BLaER1 (cell line): ENCODE results near the gene NCBP2.

Experiments
- H3K27ac ChIP-seq: shearing (Covaris generic); formaldehyde crosslinking; 2 replicates; pipeline ENCODE4 v1.8.1; 2022
- H3K27me3 ChIP-seq: shearing (Covaris generic); formaldehyde crosslinking; 2 replicates; pipeline ENCODE4 v1.8.1; 2022
- H3K36me3 ChIP-seq: shearing (Covaris generic); formaldehyde crosslinking; 2 replicates; pipeline ENCODE4 v1.8.1; 2022
- H3K4me1 ChIP-seq: shearing (Covaris generic); formaldehyde crosslinking; 2 replicates; pipeline ENCODE4 v1.8.1; 2022
- H3K4me2 ChIP-seq: shearing (Covaris generic); formaldehyde crosslinking; 2 replicates; pipeline ENCODE4 v1.8.1; 2022
- H3K4me3 ChIP-seq: shearing (Covaris generic); formaldehyde crosslinking; 2 replicates; pipeline ENCODE4 v1.8.1; 2022
- H3K9ac ChIP-seq: shearing (Covaris generic); formaldehyde crosslinking; 2 replicates; pipeline ENCODE4 v1.8.1; 2022
- H3K9me3 ChIP-seq: shearing (Covaris generic); formaldehyde crosslinking; 2 replicates; pipeline ENCODE4 v1.8.1; 2022
- H4K20me1 ChIP-seq: shearing (Covaris generic); formaldehyde crosslinking; 2 replicates; pipeline ENCODE4 v1.8.1; 2022
- Cebpa-rat ChIP-seq: shearing (Covaris generic); IDR thresholded peaks from 2 replicates; pipeline ENCODE4 v1.8.1; 2022

The NCBP2 gene

GRCh38 chr3:196918968-196919367 is 23.4 kb downstream of the NCBP2 start:
- H3K9me3 ChIP-seq = peaks cover 36% of the 10 kb centered on the region
- H4K20me1 ChIP-seq = no peaks in the 10 kb centered on the region
- no peaks in the 10 kb centered on the region for H3K27me3 ChIP-seq
- H3K4me3 ChIP-seq = no peak overlapping the region
- H3K36me3 ChIP-seq = peaks cover 69% of the 10 kb centered on the region
- no peak for TF ChIP-seq Cebpa-rat
- H3K9ac ChIP-seq = no peak overlapping the region
- H3K4me1 ChIP-seq = no peaks in the 10 kb centered on the region
- no peak overlapping the region for H3K4me2 ChIP-seq
- no peak overlapping the region for H3K27ac ChIP-seq

- H3K27me3 ChIP-seq = no peaks in the 10 kb centered on the region
- H3K4me1 ChIP-seq = no peaks in the 10 kb centered on the region
- H4K20me1 ChIP-seq = no peaks in the 10 kb centered on the region
- no peak overlapping the region for H3K4me2 ChIP-seq
- H3K36me3 ChIP-seq = peaks cover 67% of the 10 kb centered on the region
- no peak for TF ChIP-seq Cebpa-rat
- no peak overlapping the region for H3K9ac ChIP-seq
- no peak overlapping the region for H3K4me3 ChIP-seq
- H3K9me3 ChIP-seq = peaks cover 36% of the 10 kb centered on the region
- no peak overlapping the region for H3K27ac ChIP-seq
Measured at GRCh38 chr3:196916995-196917394, 25.3 kb downstream of the NCBP2 start.

GRCh38 chr3:196916221-196916620 is 26.1 kb downstream of the NCBP2 start:
- Histone ChIP-seq H3K4me2 (no peak overlapping the region), H3K4me1 (no peaks in the 10 kb centered on the region), H3K4me3 (no peak overlapping the region), H3K9me3 (peaks cover 36% of the 10 kb centered on the region), H3K36me3 (peaks cover 73% of the 10 kb centered on the region), H3K27me3 (no peaks in the 10 kb centered on the region), H3K9ac (no peak overlapping the region), H3K27ac (no peak overlapping the region), H4K20me1 (no peaks in the 10 kb centered on the region)
- no peak for TF ChIP-seq Cebpa-rat

- H3K4me3 ChIP-seq = no peak overlapping the region
- peaks cover 73% of the 10 kb centered on the region for H3K36me3 ChIP-seq
- H3K4me2 ChIP-seq = no peak overlapping the region
- H3K9ac ChIP-seq = no peak overlapping the region
- TF ChIP-seq Cebpa-rat = no peak
- peaks cover 36% of the 10 kb centered on the region for H3K9me3 ChIP-seq
- no peak overlapping the region for H3K27ac ChIP-seq
- H3K27me3 ChIP-seq = no peaks in the 10 kb centered on the region
- no peaks in the 10 kb centered on the region for H4K20me1 ChIP-seq
- no peaks in the 10 kb centered on the region for H3K4me1 ChIP-seq
Measured at GRCh38 chr3:196915375-196915774, 27.0 kb downstream of the NCBP2 start.

- Histone ChIP-seq H3K9me3 (peaks cover 36% of the 10 kb centered on the region), H3K4me3 (no peak overlapping the region), H3K4me2 (no peak overlapping the region), H3K4me1 (no peaks in the 10 kb centered on the region), H3K27ac (no peak overlapping the region), H3K36me3 (peaks cover 73% of the 10 kb centered on the region), H3K27me3 (no peaks in the 10 kb centered on the region), H4K20me1 (no peaks in the 10 kb centered on the region), H3K9ac (no peak overlapping the region)
- TF ChIP-seq Cebpa-rat = no peak
Measured at GRCh38 chr3:196914866-196915265, 27.5 kb downstream of the NCBP2 start.

- H3K9ac ChIP-seq = no peak overlapping the region
- no peak for TF ChIP-seq Cebpa-rat
- H3K4me3 ChIP-seq = no peak overlapping the region
- peaks cover 87% of the 10 kb centered on the region for H3K36me3 ChIP-seq
- no peak overlapping the region for H3K27ac ChIP-seq
- H4K20me1 ChIP-seq = peaks cover 7% of the 10 kb centered on the region; the same call in 1 of the 2 replicates
- H3K4me1 ChIP-seq = no peaks in the 10 kb centered on the region
- no peaks in the 10 kb centered on the region for H3K27me3 ChIP-seq
- H3K9me3 ChIP-seq = no peaks in the 10 kb centered on the region
- no peak overlapping the region for H3K4me2 ChIP-seq
Measured at GRCh38 chr3:196903740-196904139, 38.6 kb downstream of the NCBP2 start.

GRCh38 chr3:196902296-196902695 is 40.0 kb downstream of the NCBP2 start:
- Histone ChIP-seq H3K9ac (no peak overlapping the region), H3K9me3 (no peaks in the 10 kb centered on the region), H4K20me1 (peaks cover 21% of the 10 kb centered on the region; the same call in 1 of the 2 replicates), H3K27me3 (no peaks in the 10 kb centered on the region), H3K4me2 (no peak overlapping the region), H3K4me1 (no peaks in the 10 kb centered on the region), H3K4me3 (no peak overlapping the region), H3K36me3 (peaks cover 88% of the 10 kb centered on the region), H3K27ac (no peak overlapping the region)
- no peak for TF ChIP-seq Cebpa-rat

- no peaks in the 10 kb centered on the region for H3K27me3 ChIP-seq
- peaks cover 88% of the 10 kb centered on the region for H3K36me3 ChIP-seq
- H3K27ac ChIP-seq = no peak overlapping the region
- no peak overlapping the region for H3K4me2 ChIP-seq
- peaks cover 24% of the 10 kb centered on the region; the same call in 1 of the 2 replicates for H4K20me1 ChIP-seq
- H3K9me3 ChIP-seq = no peaks in the 10 kb centered on the region
- no peak for TF ChIP-seq Cebpa-rat
- no peak overlapping the region for H3K9ac ChIP-seq
- no peak overlapping the region for H3K4me3 ChIP-seq
- H3K4me1 ChIP-seq = no peaks in the 10 kb centered on the region
Measured at GRCh38 chr3:196901768-196902167, 40.6 kb downstream of the NCBP2 start.

GRCh38 chr3:196896229-196896628 is 46.1 kb downstream of the NCBP2 start:
- Histone ChIP-seq H3K36me3 (peaks cover 79% of the 10 kb centered on the region), H3K4me1 (peaks cover 10% of the 10 kb centered on the region; the same call in 1 of the 2 replicates), H3K9me3 (no peaks in the 10 kb centered on the region), H3K4me2 (no peak overlapping the region), H3K9ac (no peak overlapping the region), H3K27me3 (no peaks in the 10 kb centered on the region), H4K20me1 (peaks cover 31% of the 10 kb centered on the region; the same call in 1 of the 2 replicates), H3K4me3 (no peak overlapping the region), H3K27ac (no peak overlapping the region)
- no peak for TF ChIP-seq Cebpa-rat

- peaks cover 69% of the 10 kb centered on the region for H3K36me3 ChIP-seq
- H3K9ac ChIP-seq = no peak overlapping the region
- no peak overlapping the region for H3K4me2 ChIP-seq
- H3K27ac ChIP-seq = no peak overlapping the region
- no peaks in the 10 kb centered on the region for H3K27me3 ChIP-seq
- no peak for TF ChIP-seq Cebpa-rat
- H3K4me3 ChIP-seq = no peak overlapping the region
- H4K20me1 ChIP-seq = peaks cover 43% of the 10 kb centered on the region
- H3K9me3 ChIP-seq = no peaks in the 10 kb centered on the region
- H3K4me1 ChIP-seq = peaks cover 14% of the 10 kb centered on the region; the same call in 1 of the 2 replicates
Measured at GRCh38 chr3:196894557-196895295, 47.6 kb downstream of the NCBP2 start.
